OCI-LY1 (cell line): Measurements from ENCODE around the gene KIF17.
A peak's percentile ranks its signal among the peaks of the same experiment; 100 is the strongest.

ENCODE experiments used
- H2AFZ ChIP-seq: fragments of 200-600 bp; sonication (generic), shearing (Covaris generic); 2 replicates; pipeline ENCODE4 v1.6.0; 2014; ENCODE audit warnings: antibody characterized with exemption, mild to moderate bottlenecking, low read length
- H3F3A ChIP-seq: fragments of 200-600 bp; sonication (generic), shearing (Covaris generic); 2 replicates; pipeline ENCODE4 v1.6.0; 2014; ENCODE audit warnings: mild to moderate bottlenecking, antibody characterized with exemption, low read length, moderate library complexity; ENCODE audit not compliant: insufficient read depth
- H3K27ac ChIP-seq: fragments of 200-600 bp; sonication (generic); 2 replicates; pipeline ENCODE4 v1.5.1; 2014; ENCODE audit warnings: low read length, mixed run types, mild to moderate bottlenecking, low read depth; ENCODE audit not compliant: poor library complexity, severe bottlenecking
- H3K27me3 ChIP-seq: fragments of 200-600 bp; sonication (generic); 2 replicates; pipeline ENCODE4 v1.6.0; 2014; ENCODE audit warnings: antibody characterized with exemption, mild to moderate bottlenecking, low read length, moderate library complexity; ENCODE audit not compliant: insufficient read depth
- H3K36me3 ChIP-seq: fragments of 200-600 bp; sonication (generic); 2 replicates; pipeline ENCODE4 v1.6.1; 2014; ENCODE audit warnings: mild to moderate bottlenecking, antibody characterized with exemption, low read length, moderate library complexity, mixed read lengths; ENCODE audit not compliant: insufficient read depth
- H3K4me1 ChIP-seq: fragments of 200-600 bp; sonication (generic); 2 replicates; pipeline ENCODE4 v1.5.1; 2014; ENCODE audit warnings: mild to moderate bottlenecking, low read length, moderate library complexity; ENCODE audit not compliant: insufficient read depth, severe bottlenecking
- H3K4me2 ChIP-seq: fragments of 200-600 bp; sonication (generic), shearing (Covaris generic); 2 replicates; pipeline ENCODE4 v1.6.1; 2014; ENCODE audit warnings: low read length
- H3K4me3 ChIP-seq: fragments of 200-600 bp; sonication (generic); 2 replicates; pipeline ENCODE4 v1.5.1; 2014; ENCODE audit warnings: low read length, low read depth, mild to moderate bottlenecking, mixed read lengths; ENCODE audit not compliant: poor library complexity, severe bottlenecking
- H3K79me2 ChIP-seq: fragments of 200-600 bp; shearing (Covaris generic); 2 replicates; pipeline ENCODE4 v1.6.1; 2016; ENCODE audit warnings: mixed run types, low read length, mixed read lengths; ENCODE audit not compliant: insufficient read depth
- H3K9ac ChIP-seq: fragments of 200-600 bp; sonication (generic), shearing (Covaris generic); 2 replicates; pipeline ENCODE4 v1.6.1; 2014; ENCODE audit warnings: mild to moderate bottlenecking, low read length, mixed read lengths
- H3K9me2 ChIP-seq: fragments of 200-600 bp; sonication (generic), shearing (Covaris generic); 2 replicates; pipeline ENCODE4 v1.6.1; 2014; ENCODE audit warnings: low read depth, mild to moderate bottlenecking, low read length, mixed read lengths
- H3K9me3 ChIP-seq: fragments of 200-600 bp; shearing (Covaris generic); 2 replicates; pipeline ENCODE4 v1.6.1; 2014; ENCODE audit warnings: low read length, mixed read lengths
- H4K20me1 ChIP-seq: fragments of 200-600 bp; sonication (generic), shearing (Covaris generic); 2 replicates; pipeline ENCODE4 v1.6.0; 2016; ENCODE audit warnings: mild to moderate bottlenecking, low read length; ENCODE audit not compliant: insufficient read depth
- CTCF ChIP-seq: fragments of 200-600 bp; sonication (generic), shearing (Covaris generic); IDR thresholded peaks from 2 replicates; pipeline ENCODE4 v1.5.1; 2017; ENCODE audit warnings: mild to moderate bottlenecking, antibody characterized with exemption, low read length, moderate library complexity, mixed read lengths
- EZH2 ChIP-seq: fragments of 200-600 bp; sonication (generic), shearing (Covaris generic); IDR thresholded peaks from 2 replicates; pipeline ENCODE4 v1.8.0; 2017; ENCODE audit warnings: borderline replicate concordance, mixed run types, mild to moderate bottlenecking, antibody characterized with exemption, low read length, moderate library complexity, mixed read lengths

KIF17 gene

GRCh38 chr1:20636785-20637347 lies 80.9 kb downstream of the KIF17 start:
- no peak overlapping the region for H2AFZ ChIP-seq
- H3K4me3 ChIP-seq, result no peak overlapping the region
- H3K9ac ChIP-seq, result no peak overlapping the region
- no peaks in the 10 kb centered on the region for H3K79me2 ChIP-seq
- peaks cover 9% of the 10 kb centered on the region for H3K4me1 ChIP-seq
- H3F3A ChIP-seq, result no peaks in the 10 kb centered on the region; the same call in 1 of the 2 replicates
- H3K27ac ChIP-seq, result no peak overlapping the region
- H3K36me3 ChIP-seq, result no peaks in the 10 kb centered on the region
- H3K9me2 ChIP-seq, result no peaks in the 10 kb centered on the region
- H3K9me3 ChIP-seq, result no peaks in the 10 kb centered on the region
- TF ChIP-seq EZH2 (no peak), CTCF (no peak)
- H3K27me3 ChIP-seq, result no peaks in the 10 kb centered on the region; the same call in 1 of the 2 replicates
- no peak overlapping the region for H3K4me2 ChIP-seq
- no peaks in the 10 kb centered on the region for H4K20me1 ChIP-seq

- Histone ChIP-seq H3K9me2 (no peaks in the 10 kb centered on the region), H3K36me3 (no peaks in the 10 kb centered on the region), H3K9ac (peak overlapping the region; percentile 75; the same call in 1 of the 2 replicates), H3K27me3 (no peaks in the 10 kb centered on the region), H3K4me2 (peak overlapping the region; percentile 95), H3F3A (no peaks in the 10 kb centered on the region; the same call in 1 of the 2 replicates), H3K79me2 (no peaks in the 10 kb centered on the region), H3K4me1 (peaks cover 9% of the 10 kb centered on the region), H2AFZ (no peak overlapping the region; the same call in 1 of the 2 replicates), H4K20me1 (no peaks in the 10 kb centered on the region), H3K9me3 (no peaks in the 10 kb centered on the region), H3K27ac (no peak overlapping the region), H3K4me3 (peak overlapping the region; percentile 94)
- TF ChIP-seq CTCF (no peak), EZH2 (no peak)
Measured at GRCh38 chr1:20634594-20635084, 83.2 kb downstream of the KIF17 start.

- Histone ChIP-seq H3K27me3 (no peaks in the 10 kb centered on the region), H3K4me2 (peak overlapping the region; percentile 95), H2AFZ (peak overlapping the region; percentile 60; the same call in 1 of the 2 replicates), H3K36me3 (no peaks in the 10 kb centered on the region), H3K79me2 (no peaks in the 10 kb centered on the region), H3K27ac (no peak overlapping the region), H3F3A (no peaks in the 10 kb centered on the region; the same call in 1 of the 2 replicates), H3K9me3 (no peaks in the 10 kb centered on the region), H3K4me1 (peaks cover 9% of the 10 kb centered on the region), H4K20me1 (no peaks in the 10 kb centered on the region), H3K9ac (peak overlapping the region; percentile 75; the same call in 1 of the 2 replicates), H3K9me2 (no peaks in the 10 kb centered on the region), H3K4me3 (peak overlapping the region; percentile 94)
- TF ChIP-seq CTCF (no peak), EZH2 (no peak)
Measured at GRCh38 chr1:20634065-20634593, 83.7 kb downstream of the KIF17 start.
